ENCODE data around the gene MARS1.
A peak's percentile ranks its signal among the peaks of the same experiment; 100 is the strongest.
"Not testable (repeated sequence)": the region's sequence is repeated elsewhere in the genome, so short reads cannot be mapped to it uniquely, and the experiment has no call there.

MARS1 gene

DNA sequence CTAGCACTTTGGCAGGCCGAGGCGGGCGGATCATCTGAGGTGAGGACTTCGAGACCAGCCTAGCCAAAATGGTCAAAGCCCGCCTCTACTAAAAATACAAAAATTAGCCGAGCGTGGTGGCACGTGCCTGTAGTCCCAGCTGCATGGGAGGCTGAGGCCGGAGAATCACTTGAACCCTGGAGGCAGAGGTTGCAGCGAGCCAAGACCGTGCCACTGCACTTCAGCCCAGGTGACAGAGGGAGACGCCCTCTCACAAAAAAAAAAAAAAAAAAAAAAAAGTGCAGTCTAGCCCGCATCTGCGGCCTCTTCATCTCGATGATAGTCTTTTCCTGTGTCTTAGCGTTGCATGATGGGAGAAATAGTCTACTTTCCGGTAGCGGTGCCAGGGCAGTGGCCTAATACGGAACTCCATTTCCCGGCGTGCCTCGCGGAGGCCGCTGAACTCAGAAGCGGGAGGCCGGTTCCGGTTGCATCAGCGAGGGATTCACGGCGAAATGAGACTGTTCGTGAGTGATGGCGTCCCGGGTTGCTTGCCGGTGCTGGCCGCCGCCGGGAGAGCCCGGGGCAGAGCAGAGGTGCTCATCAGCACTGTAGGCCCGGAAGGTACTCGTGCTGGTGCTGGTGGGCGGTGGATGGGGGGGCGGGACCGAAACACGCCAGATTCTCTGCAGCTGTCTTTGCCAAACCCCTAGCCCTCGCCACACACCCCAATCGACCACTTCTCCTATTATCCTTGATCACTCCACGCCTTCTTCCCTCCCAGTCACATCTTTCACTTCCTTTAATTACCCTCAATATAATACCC is at the start of gene MARS1:
Gene MARS1 (plus strand): TSS at position 472 of the 805 bp plus-strand sequence. CDS start 23 bp downstream, at position 495.
- DNase-seq (ENCODE audit: low read depth in 1 of 2, low spot score in 1 of 2): peak; percentile 80 to 83

DNA sequence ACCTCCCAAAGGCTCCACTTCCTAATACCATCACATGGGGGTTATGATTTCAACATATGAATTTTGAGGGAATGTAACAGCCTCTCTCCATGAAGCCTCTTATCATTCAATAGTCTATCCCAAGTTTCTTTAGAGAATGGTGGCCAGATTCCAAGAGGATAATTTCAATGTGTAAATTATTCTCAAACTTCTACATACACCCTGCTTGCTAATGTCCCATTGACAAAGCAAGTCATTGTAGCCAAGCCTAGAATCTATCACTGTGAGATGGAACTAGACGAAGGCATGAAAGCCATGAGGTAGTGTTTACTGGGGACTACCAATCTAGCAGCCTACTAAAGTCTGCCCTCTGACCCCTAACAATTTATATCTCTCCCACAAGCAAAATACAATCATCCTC is 49.5 kb upstream of the MARS1 start:
- no peak for DNase-seq (ENCODE audit: low read depth in 1 of 2, low spot score in 1 of 2)

DNA sequence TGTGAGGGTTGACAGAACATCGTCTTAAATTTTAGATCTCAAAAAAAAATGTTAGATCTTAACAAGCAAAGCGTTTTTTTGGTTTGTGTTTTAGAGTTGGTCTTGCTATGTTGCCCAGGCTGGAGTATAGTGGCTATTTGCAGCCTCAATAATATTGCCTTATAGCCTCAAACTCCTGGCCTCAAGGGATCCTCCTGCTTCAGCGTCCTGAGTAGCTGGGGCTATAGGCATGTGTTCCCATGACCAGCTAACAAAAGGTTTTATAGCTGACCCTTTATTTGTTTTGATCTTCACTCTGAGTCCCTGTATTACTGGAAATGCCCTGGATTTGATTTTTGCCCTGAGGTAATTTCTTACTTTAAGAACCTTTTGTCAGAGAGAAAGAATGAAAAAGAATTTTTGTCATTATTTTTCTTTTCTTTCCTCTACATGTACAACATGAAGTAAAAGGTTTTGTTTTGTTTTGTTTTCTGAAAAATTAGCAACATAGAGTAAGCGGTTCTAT is 48.1 kb upstream of the MARS1 start:
- DNase-seq (ENCODE audit: low read depth in 1 of 2, low spot score in 1 of 2): no peak

DNA sequence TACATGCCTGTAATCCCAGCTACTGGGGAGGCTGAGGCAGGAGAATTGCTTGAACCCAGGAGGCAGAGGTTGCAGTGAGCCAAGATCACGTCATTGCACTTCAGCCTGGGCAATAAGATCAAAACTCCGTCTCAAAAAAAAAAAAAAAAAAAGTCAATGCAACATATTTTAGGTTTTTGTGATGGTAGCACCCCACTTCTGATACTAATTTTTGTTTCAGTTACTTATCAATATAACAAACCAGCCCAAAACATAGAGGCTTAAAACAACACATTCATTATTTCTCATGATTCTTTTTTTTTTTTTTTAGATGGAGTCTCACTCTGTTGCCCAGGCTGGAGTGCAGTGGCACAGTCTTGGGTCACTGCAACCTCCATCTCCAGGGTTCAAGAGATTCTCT is 46.5 kb upstream of the MARS1 start:
- DNase-seq (ENCODE audit: low read depth in 1 of 2, low spot score in 1 of 2): not testable (repeated sequence)

DNA sequence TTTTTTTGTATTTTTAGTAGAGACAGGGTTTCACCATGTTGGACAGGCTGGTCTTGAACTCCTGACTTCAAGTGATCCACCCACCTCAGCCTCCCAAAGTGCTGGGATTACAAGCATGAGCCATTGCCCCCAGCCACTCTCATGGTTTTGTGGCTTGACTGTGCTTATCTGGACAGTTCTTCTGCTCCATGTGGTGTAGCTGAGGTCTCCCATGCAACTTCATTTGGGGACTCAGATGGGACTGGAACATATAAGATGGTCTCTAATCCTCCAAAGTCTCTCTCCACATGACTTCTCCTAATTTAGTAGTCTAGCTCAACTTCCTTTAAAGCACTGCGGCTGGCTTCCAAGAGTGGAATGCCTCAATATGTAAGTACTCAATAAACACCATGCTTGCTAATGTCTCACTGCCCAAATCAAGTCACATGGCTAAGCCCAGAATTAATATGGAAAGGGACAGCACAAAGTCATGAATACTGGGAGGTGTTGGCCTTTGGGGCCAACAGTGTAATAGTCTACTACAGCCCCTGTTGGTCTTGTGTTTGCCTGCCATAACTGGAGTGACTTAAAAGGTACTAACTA is 45.9 kb upstream of the MARS1 start:
- no peak for DNase-seq (ENCODE audit: low read depth in 1 of 2, low spot score in 1 of 2)

DNA sequence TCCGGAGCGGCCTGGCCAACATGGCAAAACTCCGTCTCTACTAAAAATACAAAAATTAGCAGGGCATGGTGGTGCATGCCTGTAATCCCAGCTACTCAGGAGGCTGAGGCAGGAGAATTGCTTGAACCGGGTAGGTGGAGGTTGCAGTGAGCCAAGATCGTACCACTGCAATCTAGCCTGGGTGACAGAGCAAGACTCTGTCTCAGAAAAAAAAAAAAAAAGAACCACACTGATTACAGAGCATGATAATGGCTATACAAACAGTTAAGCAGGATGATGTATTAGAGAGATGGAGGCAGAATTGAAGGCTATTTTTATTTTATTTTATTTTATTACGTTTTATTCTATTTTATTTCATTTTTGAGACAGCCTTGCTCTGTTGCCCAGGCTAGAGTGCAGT is 43.5 kb upstream of the MARS1 start:
- not testable (repeated sequence) for DNase-seq (ENCODE audit: low read depth in 1 of 2, low spot score in 1 of 2)

DNA sequence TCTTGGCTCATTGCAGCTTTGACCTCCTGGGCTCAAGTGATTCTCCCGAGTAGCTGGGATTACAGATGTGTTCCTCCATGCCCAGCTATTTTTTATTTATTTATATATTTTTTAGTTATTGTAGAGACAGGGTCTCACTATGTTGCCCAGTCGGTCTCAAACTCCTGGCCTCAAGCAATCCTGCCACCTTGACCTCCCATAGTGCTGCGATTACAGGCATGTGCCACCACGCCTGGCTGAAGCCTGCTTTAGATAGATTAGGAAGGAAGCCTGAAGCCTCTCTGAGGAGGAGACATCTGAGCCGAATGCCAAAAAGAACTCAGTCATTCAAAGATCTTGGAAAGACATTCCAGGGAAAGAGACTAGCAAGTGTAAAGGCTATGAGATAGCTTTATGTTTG is 43.1 kb upstream of the MARS1 start:
- no peak for DNase-seq (ENCODE audit: low read depth in 1 of 2, low spot score in 1 of 2)

DNA sequence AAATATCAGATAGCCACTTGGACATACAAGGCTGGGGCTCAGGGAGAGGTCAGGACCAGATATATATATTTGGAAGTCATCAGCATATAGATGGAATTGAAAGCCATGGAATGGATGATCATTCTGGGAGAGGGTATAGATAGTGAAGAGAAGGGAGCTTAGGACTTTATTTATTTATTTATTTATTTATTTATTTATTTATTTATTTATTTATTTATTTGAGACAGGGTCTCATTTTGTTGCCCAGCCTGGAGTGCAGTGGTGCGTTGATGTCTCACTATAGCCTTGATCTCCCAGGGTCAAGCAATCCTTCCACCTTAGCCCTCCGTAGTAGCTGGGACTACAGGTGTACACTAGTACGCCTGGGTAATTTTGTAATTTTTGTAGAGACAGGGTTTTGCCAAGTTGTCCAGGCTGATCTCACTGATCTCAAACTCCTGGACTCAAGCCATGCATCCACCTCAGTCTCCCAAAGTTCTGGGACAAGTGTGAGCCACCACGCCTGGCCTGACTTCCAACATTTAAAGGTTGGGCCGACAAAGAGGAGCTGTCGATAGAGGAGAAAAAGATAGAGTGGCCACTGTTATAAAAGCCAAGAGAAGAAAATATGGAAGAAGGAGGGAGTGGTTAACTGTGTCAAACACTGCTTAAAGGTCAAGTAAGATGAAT is 41.4 kb upstream of the MARS1 start:
- no peak for DNase-seq (ENCODE audit: low read depth in 1 of 2, low spot score in 1 of 2)

DNA sequence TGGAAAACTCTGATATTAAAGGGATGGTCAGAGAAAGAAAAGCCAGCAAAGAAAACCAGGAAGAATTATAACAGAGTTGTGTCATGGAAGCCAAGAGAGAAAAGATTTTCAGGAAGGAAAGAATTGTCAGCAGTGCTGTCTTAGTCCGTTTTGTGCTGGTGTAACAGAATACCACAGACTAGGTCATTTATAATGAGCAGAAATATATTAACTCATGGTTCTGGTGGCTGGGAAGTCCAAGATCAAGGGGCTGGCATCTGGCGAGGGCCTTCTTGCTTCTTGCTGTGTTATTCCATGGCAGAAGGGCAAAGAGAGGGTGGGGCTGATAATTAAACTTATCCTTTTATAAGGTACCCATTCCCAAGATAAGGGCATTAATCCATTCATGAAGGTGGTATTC is 39.2 kb upstream of the MARS1 start:
- DNase-seq (ENCODE audit: low read depth in 1 of 2, low spot score in 1 of 2): no peak

DNA sequence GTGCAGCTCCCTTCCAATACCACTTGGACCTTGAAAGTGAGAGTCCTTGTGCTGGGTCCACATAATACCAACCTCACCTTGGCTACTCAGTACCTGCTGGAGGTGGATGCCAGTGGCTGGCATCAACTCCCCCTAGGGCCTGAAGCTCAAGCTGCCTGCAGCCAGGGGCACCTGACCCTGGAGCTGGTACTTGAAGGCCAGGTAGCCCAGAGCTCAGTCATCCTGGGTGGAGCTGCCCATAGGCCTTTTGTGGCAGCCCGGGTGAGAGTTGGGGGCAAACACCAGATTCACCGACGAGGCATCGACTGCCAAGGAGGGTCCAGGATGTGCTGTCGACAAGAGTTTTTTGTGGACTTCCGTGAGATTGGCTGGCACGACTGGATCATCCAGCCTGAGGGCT is 38.5 kb upstream of the MARS1 start:
- DNase-seq (ENCODE audit: low read depth in 1 of 2, low spot score in 1 of 2): no peak

DNA sequence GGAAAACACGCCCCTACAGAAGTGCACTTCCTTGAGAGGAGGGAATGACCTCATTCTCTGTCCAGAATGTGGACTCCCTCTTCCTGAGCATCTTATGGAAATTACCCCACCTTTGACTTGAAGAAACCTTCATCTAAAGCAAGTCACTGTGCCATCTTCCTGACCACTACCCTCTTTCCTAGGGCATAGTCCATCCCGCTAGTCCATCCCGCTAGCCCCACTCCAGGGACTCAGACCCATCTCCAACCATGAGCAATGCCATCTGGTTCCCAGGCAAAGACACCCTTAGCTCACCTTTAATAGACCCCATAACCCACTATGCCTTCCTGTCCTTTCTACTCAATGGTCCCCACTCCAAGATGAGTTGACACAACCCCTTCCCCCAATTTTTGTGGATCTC is 37.8 kb upstream of the MARS1 start:
- no peak for DNase-seq (ENCODE audit: low read depth in 1 of 2, low spot score in 1 of 2)

DNA sequence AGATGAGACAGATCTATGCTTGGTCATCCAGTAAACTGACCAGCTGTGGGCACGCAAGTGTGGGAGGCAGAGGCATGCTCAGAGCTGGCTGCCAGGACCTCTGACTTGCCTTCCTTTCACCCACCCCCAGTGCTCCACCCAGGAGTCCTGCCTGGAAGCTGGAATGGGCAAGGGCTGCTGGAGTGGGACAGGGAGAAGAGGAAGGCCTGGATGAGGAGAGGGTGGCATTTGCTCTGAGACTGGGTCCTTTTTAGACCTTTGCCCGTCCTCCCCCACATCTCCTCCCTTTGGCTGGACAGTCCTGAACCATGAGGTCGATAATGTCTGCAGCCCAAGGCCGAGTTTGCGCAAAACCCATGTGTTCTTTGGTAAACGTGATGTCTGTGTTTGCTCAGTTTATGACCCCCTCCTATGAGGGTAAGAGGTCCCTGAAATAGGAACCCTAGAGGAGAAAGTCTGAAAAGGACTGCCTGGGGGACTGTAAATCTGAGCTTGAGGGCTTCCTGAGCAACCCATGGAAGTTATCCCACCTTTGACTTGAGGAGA is 36.6 kb upstream of the MARS1 start:
- no peak for DNase-seq (ENCODE audit: low read depth in 1 of 2, low spot score in 1 of 2)

DNA sequence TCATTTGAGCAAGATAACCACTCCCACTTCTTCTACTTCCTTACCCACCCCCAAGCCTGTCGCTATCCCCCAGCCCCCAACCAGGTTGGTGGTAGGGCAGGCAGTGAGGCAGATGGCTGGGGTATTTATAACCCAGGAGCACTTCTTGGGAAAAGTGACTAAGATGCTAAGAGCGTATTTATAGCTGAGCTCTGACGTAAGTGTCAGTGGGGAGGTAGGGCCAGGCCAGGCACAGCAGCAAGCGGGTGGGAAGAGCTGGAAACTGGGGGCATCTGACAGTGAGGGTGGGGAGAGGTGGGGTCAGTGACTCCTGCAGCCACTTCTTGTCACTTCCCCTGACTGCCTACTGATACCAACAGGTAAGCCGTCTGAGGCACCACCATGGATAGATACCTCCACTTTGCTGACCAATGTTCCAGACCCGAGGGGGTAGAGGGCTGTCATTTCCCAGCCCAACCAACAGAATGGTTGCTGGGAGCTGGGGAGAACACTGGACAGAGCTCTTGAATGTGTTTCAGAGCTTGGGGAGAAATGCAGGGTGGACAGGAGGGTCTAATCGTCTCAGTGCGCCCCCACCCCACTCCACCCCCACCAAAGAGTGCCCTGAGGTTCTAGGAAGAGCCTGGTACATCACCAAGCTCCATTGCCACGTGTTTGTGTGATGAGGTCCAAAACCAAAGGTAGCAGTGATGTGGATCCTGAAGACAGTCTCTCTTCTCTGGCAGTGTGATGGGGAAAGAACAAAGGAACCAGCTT is 35.5 kb upstream of the MARS1 start:
- DNase-seq (ENCODE audit: low read depth in 1 of 2, low spot score in 1 of 2): no peak

DNA sequence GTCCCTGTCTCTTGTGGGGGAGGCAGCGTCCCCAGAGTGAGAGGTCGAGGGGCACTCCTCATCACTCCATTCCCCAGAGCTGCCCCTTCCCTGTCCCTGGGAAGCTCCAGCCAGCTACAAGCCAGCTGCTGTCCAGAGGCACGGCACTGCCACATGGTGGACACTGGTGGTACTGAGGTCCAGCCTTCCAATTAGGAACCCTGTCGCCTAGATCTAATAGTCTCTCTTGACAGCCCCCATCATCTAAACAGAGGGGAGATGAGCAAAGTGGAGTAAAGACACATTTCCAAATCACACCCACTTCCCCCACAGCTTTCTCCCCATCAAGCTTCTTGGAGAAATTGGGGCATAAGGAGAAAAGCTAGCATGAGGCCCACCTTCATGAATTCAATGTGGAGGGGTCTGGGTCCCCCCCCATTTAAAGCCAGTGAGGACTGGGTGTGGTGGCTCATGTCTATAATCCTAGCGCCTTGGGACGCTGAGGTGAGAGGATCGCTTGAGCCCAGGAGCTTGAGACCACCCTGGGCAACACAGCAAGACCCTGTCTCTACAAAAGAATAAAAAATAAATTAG is 34.8 kb upstream of the MARS1 start:
- DNase-seq (ENCODE audit: low read depth in 1 of 2, low spot score in 1 of 2): peak in 1 of 2 donors; percentile 41

DNA sequence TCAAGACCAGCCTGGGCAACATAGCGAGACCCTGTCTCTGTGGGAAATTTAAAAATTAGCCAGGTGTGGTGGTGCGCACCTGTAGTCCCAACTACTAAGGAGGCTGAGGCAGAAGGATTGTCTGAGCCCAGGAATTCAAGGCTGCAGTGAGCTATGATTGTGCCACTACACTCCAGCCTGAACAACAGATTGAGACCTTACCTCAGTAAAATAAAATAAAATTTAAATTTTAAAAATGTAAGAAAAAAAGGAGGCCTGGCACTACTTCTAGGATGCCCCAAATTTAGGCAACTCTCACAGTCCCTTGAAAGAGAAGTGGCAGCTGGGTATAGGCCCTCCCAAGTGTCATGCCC is 33.7 kb upstream of the MARS1 start:
- DNase-seq (ENCODE audit: low read depth in 1 of 2, low spot score in 1 of 2): no peak

DNA sequence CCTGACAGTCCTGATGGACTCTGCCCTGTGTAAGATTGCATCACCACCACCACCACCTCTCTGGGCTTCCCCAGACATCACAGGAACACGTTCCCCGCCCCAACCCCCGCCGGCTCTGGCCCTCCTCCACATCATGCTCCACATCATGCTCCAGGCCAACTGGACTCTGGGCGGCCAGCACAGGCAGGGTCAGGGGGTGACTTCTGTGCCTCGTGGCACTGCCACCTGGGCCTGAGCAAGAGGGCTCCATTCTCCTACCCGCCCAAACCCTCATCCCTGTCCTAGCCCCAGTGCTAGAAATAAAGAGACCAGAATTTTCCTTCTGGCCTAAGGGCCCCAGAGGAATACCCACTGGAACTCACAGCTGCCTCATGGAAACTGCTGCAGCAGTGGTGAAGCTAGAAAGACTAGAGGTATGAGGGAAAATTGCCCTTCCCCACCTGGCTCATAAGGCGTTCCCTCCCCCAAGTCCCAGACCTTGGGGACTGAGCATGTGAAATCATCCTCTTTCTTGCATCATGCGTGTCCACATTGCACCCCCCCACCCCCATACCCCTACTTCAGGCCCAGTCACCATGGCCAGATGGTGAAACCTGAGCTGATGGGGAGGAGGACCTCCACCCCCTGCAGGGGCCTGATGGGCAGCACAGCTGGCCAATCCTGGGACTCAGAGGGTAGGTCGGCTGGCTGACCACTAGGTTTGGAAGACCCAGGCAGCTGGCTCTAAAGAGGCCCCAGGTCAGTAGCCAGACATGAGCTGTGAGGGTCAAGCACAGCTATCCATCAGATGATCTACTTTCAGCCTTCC is 33.1 kb upstream of the MARS1 start, which contains the start of gene INHBE:
Gene INHBE (plus strand): TSS at position 742 of the 808 bp plus-strand sequence. CDS start 230 bp downstream, outside the sequence.
- no peak for DNase-seq (ENCODE audit: low read depth in 1 of 2, low spot score in 1 of 2)

DNA sequence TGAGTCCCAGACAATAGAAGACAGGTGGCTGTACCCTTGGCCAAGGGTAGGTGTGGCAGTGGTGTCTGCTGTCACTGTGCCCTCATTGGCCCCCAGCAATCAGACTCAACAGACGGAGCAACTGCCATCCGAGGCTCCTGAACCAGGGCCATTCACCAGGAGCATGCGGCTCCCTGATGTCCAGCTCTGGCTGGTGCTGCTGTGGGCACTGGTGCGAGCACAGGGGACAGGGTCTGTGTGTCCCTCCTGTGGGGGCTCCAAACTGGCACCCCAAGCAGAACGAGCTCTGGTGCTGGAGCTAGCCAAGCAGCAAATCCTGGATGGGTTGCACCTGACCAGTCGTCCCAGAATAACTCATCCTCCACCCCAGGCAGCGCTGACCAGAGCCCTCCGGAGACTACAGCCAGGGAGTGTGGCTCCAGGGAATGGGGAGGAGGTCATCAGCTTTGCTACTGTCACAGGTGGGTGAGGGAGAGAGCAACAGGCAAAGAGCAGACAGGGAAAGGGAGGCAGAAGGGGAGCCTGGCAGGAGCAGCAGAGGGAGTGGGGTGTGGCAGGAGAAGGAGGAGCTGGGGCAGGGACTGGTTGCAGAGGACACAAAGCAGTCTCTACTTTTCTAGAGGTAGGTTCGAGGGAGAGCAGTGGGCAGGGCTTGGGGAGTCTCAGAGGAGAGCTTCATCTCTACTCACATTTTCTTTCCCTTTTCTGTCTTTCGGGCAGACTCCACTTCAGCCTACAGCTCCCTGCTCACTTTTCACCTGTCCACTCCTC is 32.3 kb upstream of the MARS1 start:
- no peak for DNase-seq (ENCODE audit: low read depth in 1 of 2, low spot score in 1 of 2)

DNA sequence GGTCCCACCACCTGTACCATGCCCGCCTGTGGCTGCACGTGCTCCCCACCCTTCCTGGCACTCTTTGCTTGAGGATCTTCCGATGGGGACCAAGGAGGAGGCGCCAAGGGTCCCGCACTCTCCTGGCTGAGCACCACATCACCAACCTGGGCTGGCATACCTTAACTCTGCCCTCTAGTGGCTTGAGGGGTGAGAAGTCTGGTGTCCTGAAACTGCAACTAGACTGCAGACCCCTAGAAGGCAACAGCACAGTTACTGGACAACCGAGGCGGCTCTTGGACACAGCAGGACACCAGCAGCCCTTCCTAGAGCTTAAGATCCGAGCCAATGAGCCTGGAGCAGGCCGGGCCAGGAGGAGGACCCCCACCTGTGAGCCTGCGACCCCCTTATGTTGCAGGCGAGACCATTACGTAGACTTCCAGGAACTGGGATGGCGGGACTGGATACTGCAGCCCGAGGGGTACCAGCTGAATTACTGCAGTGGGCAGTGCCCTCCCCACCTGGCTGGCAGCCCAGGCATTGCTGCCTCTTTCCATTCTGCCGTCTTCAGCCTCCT is 31.6 kb upstream of the MARS1 start:
- no peak for DNase-seq (ENCODE audit: low read depth in 1 of 2, low spot score in 1 of 2)

All from stimulated activated CD4-positive, alpha-beta T cell treated with anti-CD3 and anti-CD28 coated beads, Interleukin-15, amount 100 ng/mL, for 1 hour (primary cell).